Hepatocyte (in vitro differentiated cells): ENCODE results near the gene CLIC5. TPM values are rescaled to one million over a fixed set of nuclear protein-coding genes. Genes with fewer than 3 reads are reported as not detected.

Source experiments
- DNase-seq: peaks from one replicate; pipeline ENCODE4 v3.0.0-alpha.2; 2016; ENCODE audit warnings: low spot score
- H2AFZ ChIP-seq: fragments of 200-600 bp; sonication (generic); 2 replicates; pipeline ENCODE4 v1.6.0; 2016; ENCODE audit warnings: antibody characterized with exemption, mild to moderate bottlenecking
- H3K27ac ChIP-seq: fragments of 200-600 bp; sonication (generic); 2 replicates; pipeline ENCODE4 v1.5.1; 2016; ENCODE audit warnings: mild to moderate bottlenecking
- H3K27me3 ChIP-seq: fragments of 200-600 bp; sonication (generic); 2 replicates; pipeline ENCODE4 v1.6.1; 2016
- H3K36me3 ChIP-seq: fragments of 200-600 bp; sonication (generic); replicated peaks from 2 replicates; pipeline ENCODE4 v1.5.1; 2016; ENCODE audit warnings: low read depth; ENCODE audit not compliant: insufficient read depth
- H3K4me1 ChIP-seq: fragments of 200-600 bp; sonication (generic); 2 replicates; pipeline ENCODE4 v1.5.1; 2016; ENCODE audit warnings: mild to moderate bottlenecking, moderate library complexity; ENCODE audit not compliant: insufficient read depth
- H3K4me2 ChIP-seq: fragments of 200-600 bp; sonication (generic); 2 replicates; pipeline ENCODE4 v1.6.0; 2016
- H3K4me3 ChIP-seq: fragments of 200-600 bp; sonication (generic); 2 replicates; pipeline ENCODE4 v1.5.1; 2016; ENCODE audit warnings: mild to moderate bottlenecking
- H3K79me2 ChIP-seq: fragments of 200-600 bp; sonication (generic); 2 replicates; pipeline ENCODE4 v1.6.0; 2017; ENCODE audit warnings: mild to moderate bottlenecking
- H3K9me2 ChIP-seq: fragments of 200-600 bp; sonication (generic); replicated peaks from 2 replicates; pipeline ENCODE4 v1.6.0; 2017; ENCODE audit warnings: mild to moderate bottlenecking; ENCODE audit not compliant: insufficient read depth
- H3K9me3 ChIP-seq: fragments of 200-600 bp; sonication (generic); 2 replicates; pipeline ENCODE4 v1.5.1; 2016; ENCODE audit warnings: low read depth, mild to moderate bottlenecking
- H4K20me1 ChIP-seq: fragments of 200-600 bp; sonication (generic); 2 replicates; pipeline ENCODE4 v1.6.0; 2016; ENCODE audit warnings: mild to moderate bottlenecking; ENCODE audit not compliant: insufficient read depth, poor library complexity, severe bottlenecking
- CTCF ChIP-seq: fragments of 200-600 bp; sonication (generic); IDR thresholded peaks from 2 replicates; pipeline ENCODE4 v1.5.1; 2016; ENCODE audit warnings: antibody characterized with exemption, mild to moderate bottlenecking; ENCODE audit not compliant: poor library complexity
- EZH2 ChIP-seq: fragments of 200-600 bp; sonication (generic); IDR thresholded peaks from 2 replicates; pipeline ENCODE4 v1.6.1; 2016; ENCODE audit warnings: antibody characterized with exemption, mild to moderate bottlenecking, borderline replicate concordance
- EZH2phosphoT487 ChIP-seq: fragments of 200-600 bp; sonication (generic); IDR thresholded peaks from one replicate; pipeline ENCODE4 v1.6.1; 2018; ENCODE audit warnings: antibody characterized with exemption, mild to moderate bottlenecking, low read depth, moderate library complexity; ENCODE audit not compliant: unreplicated experiment, severe bottlenecking
- WGBS: methylation state at CpG from one replicate; pipeline ENCODE4 v1.1.6; 2016; ENCODE audit warnings: low lambda C conversion rate; ENCODE audit errors: missing lambda C conversion rate; 5-methylcytosine and 5-hydroxymethylcytosine counted together
- polyA plus RNA-seq: library from polyadenylated mRNA; unstranded; fragments of >200 nt; fragmentation: Nextera tagmentation; extraction: Ambion mirVana; gene quantifications from 2 replicates; pipeline ENCODE4 v1.2.1, GENCODE V29; 2016
- total RNA-seq: library from RNA; depleted of rRNA; stranded (reverse); fragments of >200 nt; gene quantifications from 2 replicates; pipeline ENCODE4 v1.2.3, GENCODE V29; 2014

The CLIC5 gene
- total and polyA plus RNA-seq, 2 experiments from 2014 or later, result 6.0 to 12.1 TPM

GRCh38 chr6:45881705-45882467 is 133.8 kb downstream of the CLIC5 start:
- DNase-seq, result no peak
- no peaks in the 10 kb centered on the region for H3K27me3 ChIP-seq

GRCh38 chr6:45880676-45881075 is 135.0 kb downstream of the CLIC5 start:
- Histone ChIP-seq H3K9me2 (no peaks in the 10 kb centered on the region), H3K4me1 (peaks cover 19% of the 10 kb centered on the region), H3K4me3 (no peak overlapping the region), H3K79me2 (no peaks in the 10 kb centered on the region), H2AFZ (no peak overlapping the region), H3K27ac (peak overlapping the region; percentile 67), H3K27me3 (no peaks in the 10 kb centered on the region), H3K4me2 (peak overlapping the region; percentile 52), H3K9me3 (no peaks in the 10 kb centered on the region), H4K20me1 (no peaks in the 10 kb centered on the region), H3K36me3 (no peaks in the 10 kb centered on the region)
- TF ChIP-seq EZH2, result no peak
- no peak for TF ChIP-seq EZH2phosphoT487
- TF ChIP-seq CTCF, result no peak
- 45% methylated on average over 6 of the region's 6 CpGs for WGBS
- no peak for DNase-seq

More at GRCh38 chr6:45881705-45882467, 133.8 kb downstream of the CLIC5 start:
- Histone ChIP-seq H3K27ac (peak overlapping the region; percentile 67), H3K4me1 (peaks cover 19% of the 10 kb centered on the region), H2AFZ (no peak overlapping the region), H3K36me3 (no peaks in the 10 kb centered on the region), H3K9me3 (no peaks in the 10 kb centered on the region), H3K4me2 (no peak overlapping the region), H3K9me2 (no peaks in the 10 kb centered on the region), H3K4me3 (no peak overlapping the region), H3K79me2 (no peaks in the 10 kb centered on the region), H4K20me1 (no peaks in the 10 kb centered on the region)
- WGBS, result 94% methylated on average over 3 of the region's 3 CpGs
- TF ChIP-seq CTCF (no peak), EZH2phosphoT487 (no peak), EZH2 (no peak)

GRCh38 chr6:45880159-45880558 is 135.5 kb downstream of the CLIC5 start:
- TF ChIP-seq EZH2phosphoT487, result no peak
- no peak for TF ChIP-seq EZH2
- no peak for TF ChIP-seq CTCF
- H3K79me2 ChIP-seq, result no peaks in the 10 kb centered on the region
- H3K4me2 ChIP-seq, result peak overlapping the region; percentile 52
- H3K9me3 ChIP-seq, result no peaks in the 10 kb centered on the region
- peak; percentile 76 for DNase-seq
- H3K36me3 ChIP-seq, result no peaks in the 10 kb centered on the region
- 27% methylated on average over 5 of the region's 5 CpGs for WGBS
- no peaks in the 10 kb centered on the region for H3K9me2 ChIP-seq
- H3K27me3 ChIP-seq, result no peaks in the 10 kb centered on the region
- H3K4me3 ChIP-seq, result no peak overlapping the region
- H4K20me1 ChIP-seq, result no peaks in the 10 kb centered on the region
- H3K4me1 ChIP-seq, result peaks cover 19% of the 10 kb centered on the region
- H3K27ac ChIP-seq, result peak overlapping the region; percentile 85
- H2AFZ ChIP-seq, result no peak overlapping the region
